Breast epithelium (tissue), 4 donors: ENCODE measurements around the gene ZNF622. TPM values are rescaled to one million over a fixed set of nuclear protein-coding genes. Genes with fewer than 3 reads are reported as not detected.

Source experiments
- DNase-seq, 2 donors: peaks; one replicate each; pipeline ENCODE4 v3.0.0-alpha.2; 2019; ENCODE audit warnings: low spot score in 2 of 2
- H3K27ac ChIP-seq, 2 donors: fragments of 200-600 bp; sonication (generic) in 1 of 2; one replicate each; pipeline ENCODE4 v1.5.1; 2016 to 2019; ENCODE audit warnings: mild to moderate bottlenecking in 1 of 2
- H3K27me3 ChIP-seq, 2 donors: fragments of 200-600 bp; sonication (generic) in 1 of 2; one replicate each; pipeline versions ENCODE4 v1.5.1 to v1.6.0; 2017 to 2019; ENCODE audit warnings: control low read depth in 1 of 2, mild to moderate bottlenecking in 1 of 2
- H3K36me3 ChIP-seq: fragments of 200-600 bp; one replicate; pipeline ENCODE4 v1.5.1; 2019
- H3K4me1 ChIP-seq, 2 donors: fragments of 200-600 bp; sonication (generic); one replicate each; pipeline ENCODE4 v1.5.1; 2016 to 2019; ENCODE audit warnings: control low read depth in 1 of 2
- H3K4me3 ChIP-seq, 3 donors: fragments of 200-600 bp; sonication (generic); 1 replicate in 2 of 3; 2 replicates in 1 of 3; pipeline ENCODE4 v1.5.1; 2016 to 2019; ENCODE audit warnings: mild to moderate bottlenecking in 3 of 3, moderate library complexity in 2 of 3
- H3K9me3 ChIP-seq, 2 donors: fragments of 200-600 bp; sonication (generic) in 1 of 2; one replicate each; pipeline ENCODE4 v1.5.1; 2016 to 2019; ENCODE audit warnings: control low read depth in 1 of 2
- CTCF ChIP-seq, 3 donors: fragments of 450-650 bp; IDR thresholded peaks; one replicate each; pipeline ENCODE4 v1.5.1; 2016 to 2017; ENCODE audit warnings: antibody characterized with exemption in 3 of 3, mild to moderate bottlenecking in 3 of 3, moderate library complexity in 3 of 3
- POLR2A ChIP-seq: fragments of 450-650 bp; IDR thresholded peaks from one replicate; pipeline ENCODE4 v1.6.1; 2016; ENCODE audit warnings: antibody characterized with exemption, mild to moderate bottlenecking, moderate library complexity
- POLR2AphosphoS5 ChIP-seq, 3 donors: sonication (generic); formaldehyde crosslinking; IDR thresholded peaks; one replicate each; pipeline ENCODE4 v1.6.1; 2017; ENCODE audit warnings: antibody characterized with exemption in 3 of 3
- intact Hi-C: fragments of 100-400 bp; cut with DNase I; formaldehyde crosslinking; loops from one replicate; pipeline ENCODE4 v1.15.1; 2023; ENCODE audit warnings: low total_unique reads
- total RNA-seq, 3 donors: library from RNA; depleted of rRNA; stranded (reverse); fragments of >200 nt; gene quantifications; one replicate each; pipeline ENCODE4 v1.1.0, GENCODE V29; 2016

The ZNF622 gene
- total RNA-seq, 3 donors from 2014 or later: 27.9 to 37.6 (median 31.3) TPM

- H3K27ac ChIP-seq: no peak overlapping the region
- no peaks in the 10 kb centered on the region for H3K36me3 ChIP-seq
- no peaks in the 10 kb centered on the region for H3K9me3 ChIP-seq
- TF ChIP-seq POLR2A (no peak), CTCF (IDR thresholded peaks at IDR 0.05) (no peak), POLR2AphosphoS5 (IDR thresholded peaks at IDR 0.05) (no peak)
- intact Hi-C loops: no loop called here
- DNase-seq: no peak
- H3K27me3 ChIP-seq: peaks cover 0 to 3% of the 10 kb centered on the region in 2 donors
- no peak overlapping the region for H3K4me3 ChIP-seq
- H3K4me1 ChIP-seq: no peaks in the 10 kb centered on the region
Observed at GRCh38 chr5:16413166-16413860, 52.3 kb downstream of the ZNF622 start.

- Histone ChIP-seq H3K4me3 (no peak overlapping the region), H3K9me3 (no peaks in the 10 kb centered on the region), H3K36me3 (no peaks in the 10 kb centered on the region), H3K27ac (no peak overlapping the region), H3K27me3 (peaks cover 0 to 3% of the 10 kb centered on the region in 2 donors), H3K4me1 (no peaks in the 10 kb centered on the region)
- DNase-seq: no peak
- intact Hi-C loops: no loop called here
- TF ChIP-seq POLR2AphosphoS5 (IDR thresholded peaks at IDR 0.05) (no peak), CTCF (IDR thresholded peaks at IDR 0.05) (no peak), POLR2A (no peak)
Observed at GRCh38 chr5:16412556-16412955, 53.0 kb downstream of the ZNF622 start.

GRCh38 chr5:16411741-16412455, 53.7 kb downstream of the ZNF622 start:
- intact Hi-C loops: no loop called here
- no peaks in the 10 kb centered on the region for H3K4me1 ChIP-seq

GRCh38 chr5:16411235-16411634, 54.4 kb downstream of the ZNF622 start:
- Histone ChIP-seq H3K36me3 (no peaks in the 10 kb centered on the region), H3K9me3 (no peaks in the 10 kb centered on the region), H3K4me3 (no peak overlapping the region), H3K27ac (no peak overlapping the region), H3K4me1 (no peaks in the 10 kb centered on the region), H3K27me3 (no peaks in the 10 kb centered on the region)
- no peak for TF ChIP-seq CTCF (IDR thresholded peaks at IDR 0.05)
- TF ChIP-seq POLR2AphosphoS5 (IDR thresholded peaks at IDR 0.05): no peak
- TF ChIP-seq POLR2A: no peak
- DNase-seq: no peak
- intact Hi-C loops: no loop called here

More at GRCh38 chr5:16411741-16412455, 53.7 kb downstream of the ZNF622 start:
- Histone ChIP-seq H3K9me3 (no peaks in the 10 kb centered on the region), H3K36me3 (no peaks in the 10 kb centered on the region), H3K27me3 (peaks cover 0 to under 1% of the 10 kb centered on the region in 2 donors), H3K27ac (no peak overlapping the region), H3K4me3 (no peak overlapping the region)
- no peak for DNase-seq
- TF ChIP-seq POLR2A: no peak
- no peak for TF ChIP-seq POLR2AphosphoS5 (IDR thresholded peaks at IDR 0.05)
- TF ChIP-seq CTCF (IDR thresholded peaks at IDR 0.05): no peak

GRCh38 chr5:16410338-16410737, 55.3 kb downstream of the ZNF622 start:
- intact Hi-C loops: no loop called here
- Histone ChIP-seq H3K27ac (no peak overlapping the region), H3K4me3 (no peak overlapping the region), H3K27me3 (no peaks in the 10 kb centered on the region), H3K9me3 (no peaks in the 10 kb centered on the region), H3K4me1 (no peaks in the 10 kb centered on the region), H3K36me3 (no peaks in the 10 kb centered on the region)
- TF ChIP-seq CTCF (IDR thresholded peaks at IDR 0.05) (no peak), POLR2AphosphoS5 (IDR thresholded peaks at IDR 0.05) (no peak), POLR2A (no peak)
- no peak for DNase-seq
